ENCODE measurements around the gene PRRT1B. TPM values are rescaled to one million over a fixed set of nuclear protein-coding genes. Genes with fewer than 3 reads are reported as not detected.

PRRT1B gene
- total and polyA plus RNA-seq, 2 experiments from 2014 or later = 0.24 TPM; not detected in 1

Other genes with a start within 250 kb of the PRRT1B start
- 171 and 193 TPM in 2 replicates for gene PRRC2B, start 151.4 kb upstream of the PRRT1B start, total RNA-seq (2014; rRNA removed; shearing (Covaris generic))
- gene PRRC2B, start 151.4 kb upstream of the PRRT1B start, polyA plus RNA-seq (2016; fragmentation: Nextera tagmentation; extraction: Ambion mirVana) = 41.4 and 45.0 TPM in 2 replicates
- 23.7 and 32.4 TPM in 2 replicates for gene POMT1, start 42.6 kb upstream of the PRRT1B start, total RNA-seq (2014; rRNA removed; shearing (Covaris generic))
- 17.7 and 20.2 TPM in 2 replicates for gene POMT1, start 42.6 kb upstream of the PRRT1B start, polyA plus RNA-seq (2016; fragmentation: Nextera tagmentation; extraction: Ambion mirVana)
- 34.6 and 35.9 TPM in 2 replicates for gene UCK1, start 14.3 kb upstream of the PRRT1B start, total RNA-seq (2014; rRNA removed; shearing (Covaris generic))
- 23.4 and 24.8 TPM in 2 replicates for gene UCK1, start 14.3 kb upstream of the PRRT1B start, polyA plus RNA-seq (2016; fragmentation: Nextera tagmentation; extraction: Ambion mirVana)
- gene RAPGEF1, start 194.6 kb downstream of the PRRT1B start, total RNA-seq (2014; rRNA removed; shearing (Covaris generic)) = 80.7 and 82.8 TPM in 2 replicates
- gene RAPGEF1, start 194.6 kb downstream of the PRRT1B start, polyA plus RNA-seq (2016; fragmentation: Nextera tagmentation; extraction: Ambion mirVana) = 9.9 and 10.9 TPM in 2 replicates

Data from GM23338 (cell line).